Amniotic stem cell (primary cell): ENCODE results near the gene DHX30.
A peak's percentile ranks its signal among the peaks of the same experiment; 100 is the strongest.
"Not testable (repeated sequence)": the region's sequence is repeated elsewhere in the genome, so short reads cannot be mapped to it uniquely, and the experiment has no call there.

Experiments used
- DNase-seq: peaks from one replicate; lab custom pipeline; 2025; lab: John Stamatoyannopoulos, UW

The DHX30 gene

GRCh38 chr3:47813551-47814177 lies 10.7 kb downstream of the DHX30 start:
- no peak for DNase-seq

GRCh38 chr3:47817609-47818008 lies 14.7 kb downstream of the DHX30 start:
- no peak for DNase-seq

GRCh38 chr3:47824541-47825473 lies 21.9 kb downstream of the DHX30 start:
- DNase-seq, result peak; percentile 31

- DNase-seq, result no peak
Observed at GRCh38 chr3:47825590-47825989, 22.7 kb downstream of the DHX30 start.

- DNase-seq, result not testable (repeated sequence)
Observed at GRCh38 chr3:47829482-47829881, 26.5 kb downstream of the DHX30 start.

GRCh38 chr3:47836986-47837385 lies 34.0 kb downstream of the DHX30 start:
- no peak for DNase-seq

GRCh38 chr3:47838503-47838902 lies 35.6 kb downstream of the DHX30 start:
- no peak for DNase-seq

GRCh38 chr3:47841786-47842349 lies 38.9 kb downstream of the DHX30 start:
- no peak for DNase-seq

GRCh38 chr3:47846186-47846879 lies 43.4 kb downstream of the DHX30 start:
- DNase-seq, result no peak

- no peak for DNase-seq
Observed at GRCh38 chr3:47846880-47847248, 43.9 kb downstream of the DHX30 start.

GRCh38 chr3:47847260-47847659 lies 44.3 kb downstream of the DHX30 start:
- no peak for DNase-seq

GRCh38 chr3:47847801-47848518 lies 45.0 kb downstream of the DHX30 start:
- no peak for DNase-seq

GRCh38 chr3:47848599-47849117 lies 45.7 kb downstream of the DHX30 start:
- DNase-seq, result no peak

GRCh38 chr3:47849186-47849698 lies 46.3 kb downstream of the DHX30 start:
- no peak for DNase-seq

GRCh38 chr3:47849699-47850563 lies 47.0 kb downstream of the DHX30 start:
- DNase-seq, result no peak

- no peak for DNase-seq
Observed at GRCh38 chr3:47850564-47851410, 47.8 kb downstream of the DHX30 start.

- no peak for DNase-seq
Observed at GRCh38 chr3:47851888-47852603, 49.1 kb downstream of the DHX30 start.
